ENCODE data around the gene PIP5K1B.

The PIP5K1B gene

GRCh38 chr9:68800836-68801235, 95.8 kb downstream of the PIP5K1B start:
- POLR2A ChIA-PET (ENCODE audit: low non-redundant PET) = no interaction called here
- no peak for TF ChIP-seq CTCF (conservative IDR thresholded peaks at IDR 0.05; ENCODE audit: low read depth)
- DNase-seq (ENCODE audit: low spot score) = no peak
- CTCF ChIA-PET = no interaction called here
- no peak overlapping the region for H3K27ac ChIP-seq

- ChIA-PET POLR2A (ENCODE audit: low non-redundant PET) (no interaction called here), CTCF (no interaction called here)
- no peak for TF ChIP-seq CTCF (conservative IDR thresholded peaks at IDR 0.05; ENCODE audit: low read depth)
- H3K27ac ChIP-seq = no peak overlapping the region
- DNase-seq (ENCODE audit: low spot score) = no peak
These were observed 97.5 kb downstream of the PIP5K1B start for GRCh38 chr9:68802525-68803015.

GRCh38 chr9:68804911-68805889, 100.2 kb downstream of the PIP5K1B start:
- no peak for TF ChIP-seq CTCF (conservative IDR thresholded peaks at IDR 0.05; ENCODE audit: low read depth)
- H3K27ac ChIP-seq = no peak overlapping the region
- ChIA-PET CTCF (no interaction called here), POLR2A (ENCODE audit: low non-redundant PET) (no interaction called here)
- no peak for DNase-seq (ENCODE audit: low spot score)

GRCh38 chr9:68805890-68806517, 101.0 kb downstream of the PIP5K1B start:
- H3K27ac ChIP-seq = no peak overlapping the region
- no peak for DNase-seq (ENCODE audit: low spot score)
- TF ChIP-seq CTCF (conservative IDR thresholded peaks at IDR 0.05; ENCODE audit: low read depth) = no peak
- POLR2A ChIA-PET (ENCODE audit: low non-redundant PET) = no interaction called here
- CTCF ChIA-PET = interaction anchor here (0.6 kb wide), 1 partner anchor 23 kb away, joined by 5 read pairs; no protein-coding TSS in a partner anchor

GRCh38 chr9:68808338-68808890, 103.4 kb downstream of the PIP5K1B start:
- CTCF ChIA-PET = no interaction called here
- no peak overlapping the region for H3K27ac ChIP-seq
- no peak for TF ChIP-seq CTCF (conservative IDR thresholded peaks at IDR 0.05; ENCODE audit: low read depth)
- DNase-seq (ENCODE audit: low spot score) = no peak
- POLR2A ChIA-PET (ENCODE audit: low non-redundant PET) = no interaction called here

GRCh38 chr9:68817079-68817875, 112.2 kb downstream of the PIP5K1B start:
- POLR2A ChIA-PET (ENCODE audit: low non-redundant PET) = no interaction called here
- H3K27ac ChIP-seq = no peak overlapping the region
- DNase-seq (ENCODE audit: low spot score) = no peak
- CTCF ChIA-PET = no interaction called here
- no peak for TF ChIP-seq CTCF (conservative IDR thresholded peaks at IDR 0.05; ENCODE audit: low read depth)

All from RWPE1 (cell line).